GM18907 (cell line): ENCODE data around the gene FREY1.

ENCODE experiments used
- ATAC-seq: cut with Tn5 transposase; IDR thresholded peaks from one replicate; pipeline ENCODE4 v1.9.1; 2021; ENCODE audit warnings: mild to moderate bottlenecking, moderate library complexity; ENCODE audit not compliant: unreplicated experiment

FREY1 gene

GRCh38 chr11:45872651-45873356 lies 34.3 kb downstream of the FREY1 start:
- ATAC-seq, result peak; percentile 42

GRCh38 chr11:45871638-45872037 lies 35.4 kb downstream of the FREY1 start:
- no peak for ATAC-seq

GRCh38 chr11:45870706-45871105 lies 36.4 kb downstream of the FREY1 start:
- ATAC-seq, result no peak

- ATAC-seq, result no peak
These were observed 37.5 kb downstream of the FREY1 start for GRCh38 chr11:45869551-45869950.

- ATAC-seq, result no peak
These were observed 43.0 kb downstream of the FREY1 start for GRCh38 chr11:45864041-45864440.

GRCh38 chr11:45860764-45861510 lies 46.1 kb downstream of the FREY1 start:
- ATAC-seq, result no peak

- ATAC-seq, result no peak
These were observed 46.7 kb downstream of the FREY1 start for GRCh38 chr11:45860348-45860747.

GRCh38 chr11:45859661-45860140 lies 47.4 kb downstream of the FREY1 start:
- ATAC-seq, result no peak

- no peak for ATAC-seq
These were observed 48.2 kb downstream of the FREY1 start for GRCh38 chr11:45858751-45859398.

GRCh38 chr11:45857961-45858474 lies 49.1 kb downstream of the FREY1 start:
- no peak for ATAC-seq
